Effector memory CD4-positive, alpha-beta T cell (primary cell): Measurements from ENCODE around the gene TMPRSS2.

Source experiments
- DNase-seq, 3 donors: peaks; one replicate each; pipeline ENCODE4 v3.0.0-alpha.2; 2020
- H3K27ac ChIP-seq: 2 replicates; pipeline ENCODE4 v1.7.0; 2013; ENCODE audit warnings: mild to moderate bottlenecking, low read length, moderate library complexity; ENCODE audit not compliant: insufficient read depth, poor library complexity, severe bottlenecking
- H3K27me3 ChIP-seq: replicated peaks from 2 replicates; pipeline ENCODE4 v1.7.0; 2013; ENCODE audit warnings: mild to moderate bottlenecking, low read length; ENCODE audit not compliant: insufficient read depth, control insufficient read depth, poor library complexity, severe bottlenecking
- H3K36me3 ChIP-seq: 2 replicates; pipeline ENCODE4 v1.7.0; 2013; ENCODE audit warnings: mild to moderate bottlenecking, low read length, moderate library complexity; ENCODE audit not compliant: control insufficient read depth, insufficient read depth
- H3K4me1 ChIP-seq: 2 replicates; pipeline ENCODE4 v1.7.0; 2013; ENCODE audit warnings: low read length, mild to moderate bottlenecking; ENCODE audit not compliant: control insufficient read depth, insufficient read depth, poor library complexity, severe bottlenecking
- H3K4me3 ChIP-seq: 2 replicates; pipeline ENCODE4 v1.7.0; 2013; ENCODE audit warnings: low read length, low read depth, mild to moderate bottlenecking; ENCODE audit not compliant: insufficient read depth, poor library complexity, severe bottlenecking
- H3K9me3 ChIP-seq: 2 replicates; pipeline ENCODE4 v1.7.0; 2013; ENCODE audit warnings: mild to moderate bottlenecking, low read length, moderate library complexity; ENCODE audit not compliant: control insufficient read depth

The TMPRSS2 gene

GRCh38 chr21:41458121-41458520, 49.8 kb downstream of the TMPRSS2 start:
- H3K4me3 ChIP-seq = no peak overlapping the region
- no peaks in the 10 kb centered on the region for H3K27me3 ChIP-seq

GRCh38 chr21:41453761-41454160, 54.2 kb downstream of the TMPRSS2 start:
- Histone ChIP-seq H3K27ac (no peak overlapping the region), H3K9me3 (no peaks in the 10 kb centered on the region), H3K4me3 (no peak overlapping the region), H3K36me3 (peaks cover 72% of the 10 kb centered on the region), H3K4me1 (no peaks in the 10 kb centered on the region), H3K27me3 (no peaks in the 10 kb centered on the region)
- no peak for DNase-seq

More at GRCh38 chr21:41458121-41458520, 49.8 kb downstream of the TMPRSS2 start:
- DNase-seq = no peak
- no peaks in the 10 kb centered on the region for H3K9me3 ChIP-seq
- H3K4me1 ChIP-seq = no peaks in the 10 kb centered on the region
- H3K36me3 ChIP-seq = peaks cover 52% of the 10 kb centered on the region
- H3K27ac ChIP-seq = no peak overlapping the region

DNA sequence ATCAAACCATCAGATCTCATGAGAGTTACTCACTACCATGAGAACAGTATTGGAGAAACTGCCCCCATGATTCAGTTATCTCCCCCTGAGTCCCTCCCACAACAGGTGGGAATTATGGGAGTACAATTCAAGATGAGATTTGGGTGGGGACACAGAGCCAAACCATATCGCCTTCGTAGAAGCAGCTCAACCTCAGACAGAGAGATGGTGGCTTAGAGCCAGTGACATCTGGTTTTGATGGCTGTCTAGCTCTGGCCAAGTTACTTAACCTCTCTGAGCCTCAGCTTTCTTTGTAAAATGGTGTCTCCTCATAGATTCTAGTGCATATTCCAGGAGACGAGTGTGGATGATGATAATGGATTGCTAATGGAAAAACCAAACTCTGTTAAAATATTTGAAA, 54.8 kb downstream of the TMPRSS2 start:
- Histone ChIP-seq H3K4me1 (no peaks in the 10 kb centered on the region), H3K27me3 (no peaks in the 10 kb centered on the region), H3K9me3 (no peaks in the 10 kb centered on the region), H3K4me3 (no peak overlapping the region), H3K36me3 (peaks cover 68% of the 10 kb centered on the region), H3K27ac (no peak overlapping the region)
- no peak for DNase-seq

- H3K9me3 ChIP-seq = no peaks in the 10 kb centered on the region
- peaks cover 69% of the 10 kb centered on the region for H3K36me3 ChIP-seq
- no peaks in the 10 kb centered on the region for H3K27me3 ChIP-seq
- no peak overlapping the region for H3K27ac ChIP-seq
- H3K4me3 ChIP-seq = no peak overlapping the region
- no peak for DNase-seq
- H3K4me1 ChIP-seq = no peaks in the 10 kb centered on the region
These were observed 55.9 kb downstream of the TMPRSS2 start for GRCh38 chr21:41451753-41452676.

DNA sequence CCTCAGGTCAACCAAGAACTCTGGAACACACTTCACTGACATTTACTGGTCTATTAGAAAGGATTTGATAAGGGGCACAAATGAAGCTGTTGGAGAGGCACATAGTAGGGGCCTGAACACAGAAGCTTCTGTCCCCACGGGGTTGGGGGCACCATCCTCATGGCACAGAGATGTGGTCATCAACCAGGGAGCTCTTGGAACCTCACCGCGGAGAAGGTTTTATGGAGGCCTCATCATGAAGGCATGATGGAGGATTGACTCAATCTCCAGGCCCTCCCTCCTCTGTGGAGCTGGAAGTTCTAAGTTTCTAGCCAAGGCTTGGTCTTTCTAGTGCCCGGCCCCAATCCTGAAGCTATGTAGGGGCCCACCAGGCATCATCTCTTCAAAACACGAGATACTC, 58.3 kb downstream of the TMPRSS2 start:
- no peaks in the 10 kb centered on the region for H3K27me3 ChIP-seq
- no peak overlapping the region for H3K27ac ChIP-seq
- no peak overlapping the region for H3K4me3 ChIP-seq
- no peaks in the 10 kb centered on the region for H3K9me3 ChIP-seq
- DNase-seq = no peak
- H3K4me1 ChIP-seq = no peaks in the 10 kb centered on the region
- H3K36me3 ChIP-seq = peaks cover 75% of the 10 kb centered on the region

GRCh38 chr21:41447356-41447755, 60.6 kb downstream of the TMPRSS2 start:
- H3K36me3 ChIP-seq = peaks cover 75% of the 10 kb centered on the region
- H3K27me3 ChIP-seq = no peaks in the 10 kb centered on the region
- H3K4me1 ChIP-seq = no peaks in the 10 kb centered on the region
- H3K4me3 ChIP-seq = no peak overlapping the region
- no peaks in the 10 kb centered on the region for H3K9me3 ChIP-seq
- H3K27ac ChIP-seq = no peak overlapping the region
- no peak for DNase-seq

GRCh38 chr21:41446586-41446985, 61.4 kb downstream of the TMPRSS2 start:
- H3K27ac ChIP-seq = no peak overlapping the region
- no peak for DNase-seq
- H3K36me3 ChIP-seq = peaks cover 76% of the 10 kb centered on the region
- no peaks in the 10 kb centered on the region for H3K9me3 ChIP-seq
- H3K27me3 ChIP-seq = no peaks in the 10 kb centered on the region
- H3K4me3 ChIP-seq = no peak overlapping the region
- H3K4me1 ChIP-seq = no peaks in the 10 kb centered on the region

- Histone ChIP-seq H3K9me3 (no peaks in the 10 kb centered on the region), H3K4me1 (no peaks in the 10 kb centered on the region), H3K27ac (no peak overlapping the region), H3K4me3 (no peak overlapping the region), H3K27me3 (no peaks in the 10 kb centered on the region), H3K36me3 (peaks cover 87% of the 10 kb centered on the region)
- DNase-seq = no peak
These were observed 62.5 kb downstream of the TMPRSS2 start for GRCh38 chr21:41445465-41445862.

- no peak overlapping the region for H3K27ac ChIP-seq
- no peak for DNase-seq
- H3K9me3 ChIP-seq = no peaks in the 10 kb centered on the region
- H3K4me1 ChIP-seq = no peaks in the 10 kb centered on the region
- H3K27me3 ChIP-seq = no peaks in the 10 kb centered on the region
- no peak overlapping the region for H3K4me3 ChIP-seq
- peaks cover 87% of the 10 kb centered on the region for H3K36me3 ChIP-seq
These were observed 63.1 kb downstream of the TMPRSS2 start for GRCh38 chr21:41444703-41445464.

DNA sequence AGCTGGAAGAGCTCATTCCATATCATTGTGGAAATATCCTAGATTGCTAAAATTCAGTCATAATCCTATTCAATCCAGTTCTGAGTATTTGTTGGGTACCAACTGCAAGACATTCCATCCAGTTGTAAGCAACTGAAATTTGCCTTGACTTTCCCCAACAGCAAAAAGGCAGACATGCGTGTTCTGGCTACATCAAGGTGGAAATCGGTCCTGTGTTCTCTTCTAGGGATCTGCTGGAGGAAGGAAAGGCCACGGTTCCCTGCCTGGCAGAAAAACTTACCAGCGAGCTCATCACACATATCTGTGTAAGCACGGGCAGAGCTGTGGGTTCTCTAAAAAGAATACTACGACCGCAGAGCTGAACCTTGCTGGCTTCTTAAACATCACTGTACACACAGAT, 64.4 kb downstream of the TMPRSS2 start:
- no peaks in the 10 kb centered on the region for H3K27me3 ChIP-seq
- H3K27ac ChIP-seq = no peak overlapping the region
- H3K4me3 ChIP-seq = no peak overlapping the region
- no peaks in the 10 kb centered on the region for H3K9me3 ChIP-seq
- peaks cover 93% of the 10 kb centered on the region for H3K36me3 ChIP-seq
- DNase-seq = no peak
- H3K4me1 ChIP-seq = no peaks in the 10 kb centered on the region
